K562 (cell line): ENCODE data around the gene TMEM184A. TPM values are rescaled to one million over a fixed set of nuclear protein-coding genes. Genes with fewer than 3 reads are reported as not detected.

Source experiments
- ATAC-seq: fragments of 200-7000 bp; cut with Tn5 transposase; 3 replicates; pipeline ENCODE4 v1.9.1; 2020; ENCODE audit warnings: moderate library complexity
- BruUV-seq: library from RNA; stranded (reverse); fragments of 400-500 nt; replicated peaks from 2 replicates; lab custom pipeline; 2021; lab: Mats Ljungman, UMichigan
- CTCF ChIA-PET: fragments of 300-600 bp; formaldehyde crosslinking; extraction: SDS; loops from one replicate; lab custom pipeline; 2021; ENCODE audit warnings: low intra/inter-chr PET ratio; lab: Yijun Ruan, JAX
- POLR2A ChIA-PET: fragments of 300-600, 350-650 bp; sonication (Branson Sonifier 250); formaldehyde crosslinking; extraction: SDS; loops from one replicate; lab custom pipeline; 2021; ENCODE audit warnings: antibody characterized with exemption, inconsistent platforms; lab: Yijun Ruan, JAX
- DNase-seq, 4 experiments: peaks; one replicate each; pipeline versions ENCODE4 v3.0.0 to v3.0.0-alpha.2; 2011 to 2018; ENCODE audit warnings: low spot score in 3 of 4, mixed read lengths in 3 of 4; ENCODE audit errors: extremely low read depth in 1 of 4
- FAIRE-seq: peaks from 2 replicates; lab custom pipeline; 2011; peaks lifted over from hg19 to GRCh38; lab: Jason Lieb, UNC
- H2AFZ ChIP-seq: 2 replicates; pipeline ENCODE4 v1.6.0; 2011; ENCODE audit warnings: low read depth, low read length, control low read depth, inconsistent platforms
- H3K27ac ChIP-seq: fragments of 200-600 bp; 3 replicates; pipeline ENCODE4 v1.8.0; 2011; ENCODE audit warnings: low read depth, mild to moderate bottlenecking, control low read depth, inconsistent platforms, low read length, moderate library complexity, mixed read lengths; ENCODE audit errors: extremely low read depth
- H3K27me3 ChIP-seq, 2 experiments: fragments of 300-600 bp in 1 of 2; 2 replicates in 1 of 2; 3 replicates in 1 of 2; pipeline versions ENCODE4 v1.6.0 to v1.8.0; 2011; ENCODE audit warnings: inconsistent platforms in 2 of 2, low read length in 2 of 2, mild to moderate bottlenecking in 1 of 2, mixed read lengths in 1 of 2, moderate library complexity in 1 of 2; ENCODE audit not compliant: control insufficient read depth in 2 of 2, insufficient read depth in 2 of 2
- H3K36me3 ChIP-seq: fragments of 300-600 bp; 3 replicates; pipeline ENCODE4 v1.8.0; 2011; ENCODE audit warnings: mild to moderate bottlenecking, low read length, inconsistent platforms; ENCODE audit not compliant: control insufficient read depth, insufficient read depth
- H3K4me1 ChIP-seq, 2 experiments: fragments of 200-600 bp in 1 of 2; replicated peaks in 1 of 2; 2 replicates in 1 of 2; 3 replicates in 1 of 2; pipeline versions ENCODE4 v1.5.1 to v1.8.0; 2011; ENCODE audit warnings: inconsistent platforms in 2 of 2, low read length in 2 of 2, mild to moderate bottlenecking in 1 of 2, mixed read lengths in 1 of 2, moderate library complexity in 1 of 2; ENCODE audit not compliant: control insufficient read depth in 2 of 2, insufficient read depth in 2 of 2
- H3K4me2 ChIP-seq: 2 replicates; pipeline ENCODE4 v1.6.1; 2011; ENCODE audit warnings: low read length, control low read depth, inconsistent platforms, mixed read lengths; ENCODE audit not compliant: insufficient read depth
- H3K4me3 ChIP-seq: fragments of 200-600 bp; sonication (generic), shearing (Covaris generic); 2 replicates; pipeline ENCODE4 v1.5.1; 2016; ENCODE audit warnings: control low read depth, inconsistent platforms
- H3K79me2 ChIP-seq: fragments of 200-600 bp; 3 replicates; pipeline ENCODE4 v1.8.0; 2011; ENCODE audit warnings: low read length, inconsistent platforms; ENCODE audit not compliant: control insufficient read depth, insufficient read depth
- H3K9ac ChIP-seq, 2 experiments: 2 replicates each; pipeline versions ENCODE4 v1.6.0 to v1.6.1; 2011; ENCODE audit warnings: low read depth in 2 of 2, low read length in 2 of 2, control low read depth in 1 of 2, inconsistent platforms in 1 of 2, mild to moderate bottlenecking in 1 of 2, mixed read lengths in 1 of 2; ENCODE audit not compliant: insufficient read depth in 1 of 2
- H3K9me1 ChIP-seq: one replicate; pipeline ENCODE4 v1.6.0; 2011; ENCODE audit warnings: inconsistent platforms, mild to moderate bottlenecking, low read length, moderate library complexity; ENCODE audit not compliant: control insufficient read depth, insufficient read depth
- H3K9me3 ChIP-seq: replicated peaks from 2 replicates; pipeline ENCODE4 v1.5.1; 2011; ENCODE audit warnings: low read depth, low read length, inconsistent platforms; ENCODE audit not compliant: control insufficient read depth, insufficient read depth
- H4K20me1 ChIP-seq: replicated peaks from 2 replicates; pipeline ENCODE4 v1.6.1; 2011; ENCODE audit warnings: low read length, inconsistent platforms, mixed read lengths; ENCODE audit not compliant: control insufficient read depth, insufficient read depth
- ATF1 ChIP-seq, 2 experiments: fragments of 450-650 bp in 1 of 2; IDR thresholded peaks; 2 replicates each; pipeline ENCODE4 v1.6.1; 2016; ENCODE audit warnings: missing compliant biosample characterization in 1 of 2, missing genetic modification characterization in 1 of 2
- BMI1 ChIP-seq: fragments of 150-350 bp; IDR thresholded peaks from 2 replicates; pipeline ENCODE4 v1.6.1; 2014; ENCODE audit warnings: low read length
- CGGBP1 ChIP-seq: fragments of 250-450 bp; sonication (Bioruptor Pico); IDR thresholded peaks from 2 replicates; pipeline ENCODE4 v1.9.0; 2021; ENCODE audit warnings: mild to moderate bottlenecking
- CHD2 ChIP-seq: IDR thresholded peaks from 2 replicates; pipeline ENCODE4 v1.6.1; 2011; ENCODE audit warnings: low read depth, low read length
- GABPB1 ChIP-seq: sonication (generic); formaldehyde crosslinking; IDR thresholded peaks from 2 replicates; pipeline ENCODE4 v1.8.0; 2022; ENCODE audit warnings: mild to moderate bottlenecking, missing genetic modification reagents
- GABPB2 ChIP-seq: fragments of 250-450 bp; sonication (Bioruptor Pico); conservative IDR thresholded peaks from 2 replicates; pipeline ENCODE4 v1.5.1; 2021; ENCODE audit warnings: mild to moderate bottlenecking
- NCOA2 ChIP-seq, 2 experiments: fragments of 450-650 bp; IDR thresholded peaks; 2 replicates each; pipeline ENCODE4 v1.6.1; 2018; ENCODE audit warnings: mild to moderate bottlenecking in 2 of 2, moderate library complexity in 1 of 2; ENCODE audit not compliant: partially characterized antibody in 2 of 2
- PBX2 ChIP-seq, 2 experiments: IDR thresholded peaks in 1 of 2; conservative IDR thresholded peaks in 1 of 2; 2 replicates each; pipeline ENCODE4 v1.6.1; 2016; ENCODE audit warnings: low read depth in 2 of 2, mild to moderate bottlenecking in 1 of 2, missing compliant biosample characterization in 1 of 2, missing genetic modification characterization in 1 of 2, moderate library complexity in 1 of 2
- POLR2G ChIP-seq: fragments of 200-400 bp; formaldehyde crosslinking; IDR thresholded peaks from 2 replicates; pipeline ENCODE4 v1.6.1; 2017; ENCODE audit warnings: low read depth, mild to moderate bottlenecking, antibody characterized with exemption, low read length, moderate library complexity
- POLR2H ChIP-seq: IDR thresholded peaks from 2 replicates; pipeline ENCODE4 v1.6.1; 2016; ENCODE audit warnings: missing genetic modification characterization, low read depth, mild to moderate bottlenecking, control low read depth, missing compliant biosample characterization, moderate library complexity
- SFPQ ChIP-seq: fragments of 200-400 bp; formaldehyde crosslinking; IDR thresholded peaks from 2 replicates; pipeline ENCODE4 v1.6.1; 2017; ENCODE audit warnings: mild to moderate bottlenecking, low read depth, low read length, moderate library complexity
- ZKSCAN3 ChIP-seq: fragments of 250-450 bp; sonication (Bioruptor Pico); IDR thresholded peaks from 2 replicates; pipeline ENCODE4 v1.4.0; 2020
- ZNF121 ChIP-seq: sonication (generic); formaldehyde crosslinking; conservative IDR thresholded peaks from 2 replicates; pipeline ENCODE4 v1.8.0; 2022; ENCODE audit warnings: missing genetic modification reagents
- ZNF707 ChIP-seq: fragments of 250-450 bp; sonication (Bioruptor Pico); conservative IDR thresholded peaks from 2 replicates; pipeline ENCODE4 v1.8.0; 2022; ENCODE audit warnings: inconsistent platforms, mild to moderate bottlenecking, moderate library complexity
- WGBS: fragments of 100-300 bp; shearing (Covaris generic); methylation state at CpG from one replicate; pipeline ENCODE4 v1.1.6; 2016; ENCODE audit warnings: low coverage, mixed read lengths; ENCODE audit not compliant: insufficient coverage; ENCODE audit errors: missing lambda C conversion rate; 5-methylcytosine and 5-hydroxymethylcytosine counted together
- in situ Hi-C: fragments of 300-500 bp; cut with MboI; formaldehyde crosslinking; loops from 4 replicates; pipeline ENCODE4 v1.15.0; 2018; ENCODE audit warnings: inconsistent platforms, mixed read lengths
- intact Hi-C: fragments of 100-400 bp; cut with micrococcal nuclease; formaldehyde crosslinking; loops from 2 replicates; pipeline ENCODE4 v1.14.2; 2022
- polyA plus RNA-seq, 8 experiments: library from polyadenylated mRNA; depleted of rRNA in 4 of 8; stranded (reverse) in 5 of 8; unstranded in 3 of 8; fragments of >200 nt; fragmentation: Nextera tagmentation in 2 of 8; fragmentation: Illumina TruSeq in 1 of 8; extraction: Ambion mirVana in 2 of 8; extraction: Trizol in 1 of 8; gene quantifications; 2 replicates each; pipeline versions ENCODE4 v1.2.1 to v1.2.3, GENCODE V29; 2011 to 2014; ENCODE audit warnings: inconsistent platforms in 1 of 8, missing spikeins in 1 of 8
- total RNA-seq, 7 experiments: library from RNA; depleted of rRNA in 6 of 7; stranded (reverse); fragments of >200 nt in 6 of 7; fragmentation: Illumina TruSeq in 2 of 7; extraction: Trizol in 2 of 7; gene quantifications; 2 replicates each; pipeline versions ENCODE4 v1.2.1 to v1.2.3, GENCODE V29; 2011 to 2021; ENCODE audit warnings: low replicate concordance in 1 of 7

TMEM184A gene
- total and polyA plus RNA-seq, 9 of the 15 experiments (the other 6 are each of a cell fraction or from before 2014, with no cell fraction given), result 0.10 to 0.18 (median 0.11) TPM; not detected in 6

GRCh38 chr7:1564603-1565022 is 8.6 kb upstream of the TMEM184A start:
- CTCF ChIA-PET, result no interaction called here
- no peaks in the 10 kb centered on the region for H3K27me3 ChIP-seq
- no peak for TF ChIP-seq POLR2H (tag)
- TF ChIP-seq ZKSCAN3, result no peak
- no peak for TF ChIP-seq GABPB2
- TF ChIP-seq CGGBP1, result no peak
- 0 out of 2 replicates have a peak, but pooled peaks have one; percentile 39 for TF ChIP-seq POLR2G
- TF ChIP-seq SFPQ, result no peak
- no peak for TF ChIP-seq ATF1 (CRISPR knock-in tag; IDR thresholded peaks at IDR 0.05)
- TF ChIP-seq ATF1 (tag; IDR thresholded peaks at IDR 0.05), result no peak
- TF ChIP-seq NCOA2 (IDR thresholded peaks at IDR 0.05; ENCODE audit: partially characterized antibody in 2 of 2), result no peak
- no peak for TF ChIP-seq CHD2
- TF ChIP-seq BMI1, result no peak
- no peak for TF ChIP-seq ZNF707
- TF ChIP-seq GABPB1 (CRISPR knock-in tag), result no peak
- no peak for TF ChIP-seq PBX2 (CRISPR knock-in tag; IDR thresholded peaks at IDR 0.05; ENCODE audit: low read depth)
- TF ChIP-seq PBX2 (tag; conservative IDR thresholded peaks at IDR 0.05; ENCODE audit: low read depth), result no peak
- 0 out of 2 replicates have a peak, but pooled peaks have one; percentile 17 for TF ChIP-seq ZNF121 (CRISPR knock-in tag)
- peak overlapping the region in 1 of 2 experiments; percentile 45; a peak in 1 of 4 replicates for H3K9ac ChIP-seq
- ATAC-seq (no peak), DNase-seq (no peak), FAIRE-seq (no peak)
- no peak overlapping the region for H2AFZ ChIP-seq
- H3K79me2 ChIP-seq, result peaks cover 28% of the 10 kb centered on the region
- in situ Hi-C loops (no loop called here), intact Hi-C loops (no loop called here)
- POLR2A ChIA-PET, result no interaction called here
- peaks cover 19 to 72% of the 10 kb centered on the region in 2 experiments; a peak in 4 of 5 replicates for H3K4me1 ChIP-seq
- 82% methylated on average over 10 of the region's 23 CpGs for WGBS
- no peaks in the 10 kb centered on the region for H3K9me1 ChIP-seq
- no peaks in the 10 kb centered on the region for H4K20me1 ChIP-seq
- no peak overlapping the region for H3K27ac ChIP-seq
- BruUV-seq, result no TSS peak
- no peak overlapping the region for H3K4me3 ChIP-seq
- H3K9me3 ChIP-seq, result no peaks in the 10 kb centered on the region
- H3K4me2 ChIP-seq, result no peak overlapping the region
- H3K36me3 ChIP-seq, result peaks cover 30% of the 10 kb centered on the region; the same call in 2 of the 3 replicates
